ENCODE results near the gene SRSF1. TPM values are rescaled to one million over a fixed set of nuclear protein-coding genes. Genes with fewer than 3 reads are reported as not detected.
"Not testable (repeated sequence)": the region's sequence is repeated elsewhere in the genome, so short reads cannot be mapped to it uniquely, and the experiment has no call there.

Gene SRSF1
- total RNA-seq, 2 experiments from 2014 or later = 298 to 304 TPM

GRCh38 chr17:57970710-57971109 is 36.3 kb downstream of the SRSF1 start:
- CTCF ChIA-PET = no interaction called here
- no peak for DNase-seq

GRCh38 chr17:57968456-57968855 is 38.6 kb downstream of the SRSF1 start:
- H3K27ac Mint-ChIP-seq = no peak overlapping the region
- POLR2A ChIA-PET = interaction anchor here (1.0 kb wide), 1 partner anchor 18 kb away, joined by 3 read pairs; no protein-coding TSS in a partner anchor
- CTCF ChIA-PET = interaction anchor here (1.2 kb wide), 1 partner anchor 76 kb away, joined by 4 read pairs; no protein-coding TSS in a partner anchor
- H3K27me3 Mint-ChIP-seq = peaks cover 10% of the 10 kb centered on the region
- no peak for DNase-seq
- no peaks in the 10 kb centered on the region for H3K9me3 Mint-ChIP-seq
- H3K36me3 Mint-ChIP-seq (ENCODE audit: low read depth) = peaks cover 8% of the 10 kb centered on the region
- no peaks in the 10 kb centered on the region for H3K4me1 Mint-ChIP-seq
- no peak overlapping the region for H3K4me3 Mint-ChIP-seq

More at GRCh38 chr17:57970710-57971109, 36.3 kb downstream of the SRSF1 start:
- no peak overlapping the region for H3K27ac Mint-ChIP-seq
- H3K4me1 Mint-ChIP-seq = no peaks in the 10 kb centered on the region
- peaks cover 28% of the 10 kb centered on the region for H3K36me3 Mint-ChIP-seq (ENCODE audit: low read depth)
- H3K4me3 Mint-ChIP-seq = no peak overlapping the region
- POLR2A ChIA-PET = interaction anchor here (1.0 kb wide), 1 partner anchor 11 kb away, joined by 3 read pairs; no protein-coding TSS in a partner anchor
- peaks cover 7% of the 10 kb centered on the region for H3K27me3 Mint-ChIP-seq
- no peaks in the 10 kb centered on the region for H3K9me3 Mint-ChIP-seq

GRCh38 chr17:57966875-57967274 is 40.2 kb downstream of the SRSF1 start:
- H3K4me1 Mint-ChIP-seq = no peaks in the 10 kb centered on the region
- no peak for DNase-seq
- H3K4me3 Mint-ChIP-seq = no peak overlapping the region
- peaks cover 21% of the 10 kb centered on the region for H3K27me3 Mint-ChIP-seq
- H3K9me3 Mint-ChIP-seq = no peaks in the 10 kb centered on the region
- no peak overlapping the region for H3K27ac Mint-ChIP-seq
- POLR2A ChIA-PET = interaction anchor here (1.0 kb wide), 1 partner anchor 43 kb away, joined by 3 read pairs; no protein-coding TSS in a partner anchor
- no peaks in the 10 kb centered on the region for H3K36me3 Mint-ChIP-seq (ENCODE audit: low read depth)
- CTCF ChIA-PET = interaction anchor here (0.9 kb wide), 1 partner anchor 15 kb away, joined by 3 read pairs; no protein-coding TSS in a partner anchor

- H3K36me3 Mint-ChIP-seq (ENCODE audit: low read depth) = no peaks in the 10 kb centered on the region
- peaks cover 21% of the 10 kb centered on the region for H3K27me3 Mint-ChIP-seq
- H3K9me3 Mint-ChIP-seq = no peaks in the 10 kb centered on the region
- no peak overlapping the region for H3K4me3 Mint-ChIP-seq
- no peaks in the 10 kb centered on the region for H3K4me1 Mint-ChIP-seq
- ChIA-PET CTCF (interaction anchor here (0.9 kb wide), 1 partner anchor 14 kb away, joined by 3 read pairs; no protein-coding TSS in a partner anchor), POLR2A (interaction anchor here (0.6 kb wide), 1 partner anchor 10 kb away, joined by 3 read pairs; no protein-coding TSS in a partner anchor)
- no peak for DNase-seq
- no peak overlapping the region for H3K27ac Mint-ChIP-seq
Observed at GRCh38 chr17:57966246-57966645, 40.8 kb downstream of the SRSF1 start.

- H3K4me1 Mint-ChIP-seq = no peaks in the 10 kb centered on the region
- CTCF ChIA-PET = no interaction called here
- H3K27me3 Mint-ChIP-seq = peaks cover 24% of the 10 kb centered on the region
- DNase-seq = no peak
- no peak overlapping the region for H3K4me3 Mint-ChIP-seq
- POLR2A ChIA-PET = interaction anchor here (0.6 kb wide), 1 partner anchor 10 kb away, joined by 3 read pairs; no protein-coding TSS in a partner anchor
- no peaks in the 10 kb centered on the region for H3K9me3 Mint-ChIP-seq
- no peaks in the 10 kb centered on the region for H3K36me3 Mint-ChIP-seq (ENCODE audit: low read depth)
- no peak overlapping the region for H3K27ac Mint-ChIP-seq
Observed at GRCh38 chr17:57965521-57966160, 41.4 kb downstream of the SRSF1 start.

- Mint-ChIP-seq H3K4me3 (no peak overlapping the region), H3K36me3 (ENCODE audit: low read depth) (no peaks in the 10 kb centered on the region), H3K4me1 (no peaks in the 10 kb centered on the region), H3K27me3 (peaks cover 29% of the 10 kb centered on the region), H3K27ac (no peak overlapping the region), H3K9me3 (no peaks in the 10 kb centered on the region)
- DNase-seq = no peak
- POLR2A ChIA-PET = no interaction called here
- CTCF ChIA-PET = no interaction called here
Observed at GRCh38 chr17:57963149-57963511, 43.9 kb downstream of the SRSF1 start.

- Mint-ChIP-seq H3K27ac (no peak overlapping the region), H3K4me1 (peaks cover under 1% of the 10 kb centered on the region), H3K36me3 (ENCODE audit: low read depth) (no peaks in the 10 kb centered on the region), H3K9me3 (no peaks in the 10 kb centered on the region), H3K4me3 (no peak overlapping the region), H3K27me3 (peaks cover 34% of the 10 kb centered on the region)
- DNase-seq = no peak
- CTCF ChIA-PET = interaction anchor here (0.6 to 1.0 kb wide), 2 partner anchors 14 to 144 kb away, joined by 3 to 4 read pairs; no protein-coding TSS in a partner anchor
- POLR2A ChIA-PET = no interaction called here
Observed at GRCh38 chr17:57962279-57963148, 44.5 kb downstream of the SRSF1 start.

GRCh38 chr17:57959929-57960328 is 47.1 kb downstream of the SRSF1 start:
- ChIA-PET POLR2A (no interaction called here), CTCF (no interaction called here)
- Mint-ChIP-seq H3K9me3 (no peaks in the 10 kb centered on the region), H3K27ac (no peak overlapping the region), H3K27me3 (peaks cover 50% of the 10 kb centered on the region), H3K36me3 (ENCODE audit: low read depth) (no peaks in the 10 kb centered on the region), H3K4me1 (peaks cover 15% of the 10 kb centered on the region), H3K4me3 (no peak overlapping the region)
- no peak for DNase-seq

GRCh38 chr17:57958391-57958790 is 48.7 kb downstream of the SRSF1 start:
- POLR2A ChIA-PET; DNase-seq; H3K36me3 Mint-ChIP-seq (ENCODE audit: low read depth); H3K27ac Mint-ChIP-seq; H3K4me3 Mint-ChIP-seq; H3K9me3 Mint-ChIP-seq: not testable (repeated sequence)
- CTCF ChIA-PET = interaction anchor here (0.6 to 0.7 kb wide), 2 partner anchors 22 to 100 kb away, joined by 3 read pairs; no protein-coding TSS in a partner anchor
- peaks cover 22% of the 10 kb centered on the region for H3K4me1 Mint-ChIP-seq
- H3K27me3 Mint-ChIP-seq = peaks cover 57% of the 10 kb centered on the region

GRCh38 chr17:57957886-57958285 is 49.2 kb downstream of the SRSF1 start:
- peaks cover 60% of the 10 kb centered on the region for H3K27me3 Mint-ChIP-seq
- H3K27ac Mint-ChIP-seq = no peak overlapping the region
- POLR2A ChIA-PET = no interaction called here
- peaks cover 22% of the 10 kb centered on the region for H3K4me1 Mint-ChIP-seq
- no peak overlapping the region for H3K4me3 Mint-ChIP-seq
- no peaks in the 10 kb centered on the region for H3K36me3 Mint-ChIP-seq (ENCODE audit: low read depth)
- CTCF ChIA-PET = no interaction called here
- DNase-seq = no peak
- no peaks in the 10 kb centered on the region for H3K9me3 Mint-ChIP-seq

GRCh38 chr17:57957120-57957850 is 49.8 kb downstream of the SRSF1 start:
- Mint-ChIP-seq H3K27ac (no peak overlapping the region), H3K36me3 (ENCODE audit: low read depth) (no peaks in the 10 kb centered on the region), H3K4me3 (no peak overlapping the region), H3K4me1 (peaks cover 26% of the 10 kb centered on the region), H3K9me3 (no peaks in the 10 kb centered on the region), H3K27me3 (peaks cover 61% of the 10 kb centered on the region)
- POLR2A ChIA-PET = no interaction called here
- CTCF ChIA-PET = interaction anchor here (1.6 to 1.8 kb wide), 2 partner anchors 34 to 42 kb away, joined by 4 to 9 read pairs; no protein-coding TSS in a partner anchor
- DNase-seq = no peak

- peak; percentile 63 for DNase-seq
- Mint-ChIP-seq H3K27me3 (peaks cover 57% of the 10 kb centered on the region), H3K4me3 (peak overlapping the region; percentile 37), H3K27ac (no peak overlapping the region), H3K9me3 (no peaks in the 10 kb centered on the region), H3K36me3 (ENCODE audit: low read depth) (no peaks in the 10 kb centered on the region), H3K4me1 (peaks cover 28% of the 10 kb centered on the region)
- ChIA-PET POLR2A (interaction anchor here (0.6 to 1.5 kb wide), 6 partner anchors 9 to 107 kb away, joined by 3 to 6 read pairs (median 4); partner anchors contain the start of genes MRPS23 and SRSF1), CTCF (interaction anchor here (0.9 to 1.8 kb wide), 10 partner anchors 9 to 122 kb away, joined by 3 to 9 read pairs (median 4); partner anchors contain the start of gene SRSF1)
Observed at GRCh38 chr17:57956291-57957119, 50.5 kb downstream of the SRSF1 start.

Data from activated CD4-positive, alpha-beta memory T cell treated with anti-CD3 and anti-CD28 coated beads, Interleukin-2, amount 10 ng/mL, durations not matched to agents 7 days and 5 days (primary cell).